Stimulated activated CD4-positive, alpha-beta T cell treated with anti-CD3 and anti-CD28 coated beads, Interleukin-1b, Interleukin-23, amount 100 ng/mL, for 48 hours (primary cell): ENCODE measurements around the gene FLT3.
"Not testable (repeated sequence)": the region's sequence is repeated elsewhere in the genome, so short reads cannot be mapped to it uniquely, and the experiment has no call there.

Experiments used
- DNase-seq: peaks from one replicate; pipeline ENCODE4 v3.0.0-alpha.2; 2020

The FLT3 gene

DNA sequence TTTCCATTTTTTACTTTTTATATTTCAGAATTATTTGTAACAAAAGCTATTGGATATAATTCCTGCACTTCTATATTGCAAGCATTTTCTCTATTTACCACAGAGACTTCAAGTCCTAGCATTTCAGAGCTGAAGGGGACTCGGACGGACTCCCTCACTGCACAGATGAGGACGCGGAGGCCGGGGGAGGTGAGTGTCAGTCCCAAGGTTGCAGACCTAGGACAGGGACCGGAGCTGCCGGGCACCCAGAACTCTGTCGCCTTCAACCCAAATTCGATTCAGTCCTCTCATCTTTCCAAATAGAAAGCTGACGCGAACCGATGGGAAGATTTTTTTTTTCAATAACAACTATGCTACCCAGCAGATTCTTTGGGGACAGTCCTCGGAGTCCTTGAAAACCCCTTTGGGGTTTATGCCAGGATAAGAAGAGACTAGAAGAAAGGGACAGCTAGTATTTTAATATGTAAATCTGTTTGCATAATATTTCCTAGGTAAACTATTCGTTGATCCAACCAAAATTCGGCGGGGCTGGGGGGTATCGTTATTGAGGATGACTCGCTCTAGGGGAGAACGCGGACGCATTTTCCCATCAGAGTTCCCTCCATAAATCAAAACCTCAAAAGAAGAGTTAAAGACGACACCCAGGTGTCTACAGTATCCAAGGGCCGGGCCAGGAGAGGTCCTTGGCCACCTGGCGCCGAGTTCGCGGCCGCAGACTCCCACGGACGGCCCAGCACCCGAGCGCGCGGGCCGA is 803 bp downstream of the FLT3 start:
- DNase-seq, result no peak

DNA sequence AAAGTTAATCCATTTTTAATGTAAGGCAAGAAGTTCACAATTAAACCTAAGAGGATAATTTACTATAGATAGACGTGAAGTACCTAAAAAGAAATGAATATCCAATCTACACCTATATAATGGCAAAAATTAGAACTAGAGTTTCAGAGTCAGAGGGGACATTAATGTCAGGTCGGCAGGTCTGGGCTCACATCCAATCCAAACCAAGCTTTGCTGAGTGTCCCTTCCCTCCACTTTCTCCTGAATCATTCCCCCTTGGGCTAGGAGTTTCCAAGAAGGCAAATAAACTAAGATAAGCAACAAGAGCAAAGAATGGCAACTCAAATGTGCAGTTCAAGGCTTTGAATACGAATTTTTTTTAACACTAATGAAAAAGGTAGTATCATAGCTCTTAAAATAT is 2.9 kb downstream of the FLT3 start:
- no peak for DNase-seq

DNA sequence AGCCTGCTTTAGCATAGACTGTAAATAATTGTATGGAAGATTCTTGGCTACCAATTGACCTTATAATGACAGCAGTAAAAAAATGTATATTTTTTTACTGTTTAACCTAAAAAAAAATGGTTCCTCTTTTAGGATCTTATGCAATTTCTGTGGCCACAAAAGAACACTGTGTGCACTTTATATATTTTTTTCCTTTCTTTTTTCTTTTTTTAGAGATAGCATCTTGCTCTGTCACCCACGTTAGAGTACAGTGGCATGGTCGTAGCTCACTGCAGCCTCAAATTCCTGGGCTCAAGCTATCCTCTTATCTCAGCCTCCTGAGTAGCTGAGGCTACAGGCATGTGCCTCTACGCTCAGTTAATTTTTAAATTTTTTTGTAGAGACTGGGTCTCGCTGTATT is 6.1 kb downstream of the FLT3 start:
- no peak for DNase-seq

DNA sequence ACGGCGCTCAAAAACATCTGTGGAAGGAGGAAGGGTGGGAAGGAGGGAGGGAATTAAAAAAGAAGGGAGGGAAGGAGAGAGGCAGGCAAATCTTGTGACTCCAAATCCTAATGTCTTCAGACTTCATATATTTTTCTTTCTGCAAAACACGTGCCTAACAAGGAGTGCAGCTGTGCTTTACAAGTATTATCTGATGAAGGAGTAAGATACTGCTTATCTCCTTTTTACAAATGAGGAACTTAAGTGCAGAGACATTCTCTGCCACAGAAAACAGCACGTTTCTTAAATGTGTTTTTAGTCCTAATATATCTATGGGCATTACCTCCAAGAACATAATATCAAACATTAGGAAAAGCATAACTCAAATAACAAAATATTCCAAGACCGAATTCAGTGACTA is 6.5 kb downstream of the FLT3 start:
- no peak for DNase-seq

DNA sequence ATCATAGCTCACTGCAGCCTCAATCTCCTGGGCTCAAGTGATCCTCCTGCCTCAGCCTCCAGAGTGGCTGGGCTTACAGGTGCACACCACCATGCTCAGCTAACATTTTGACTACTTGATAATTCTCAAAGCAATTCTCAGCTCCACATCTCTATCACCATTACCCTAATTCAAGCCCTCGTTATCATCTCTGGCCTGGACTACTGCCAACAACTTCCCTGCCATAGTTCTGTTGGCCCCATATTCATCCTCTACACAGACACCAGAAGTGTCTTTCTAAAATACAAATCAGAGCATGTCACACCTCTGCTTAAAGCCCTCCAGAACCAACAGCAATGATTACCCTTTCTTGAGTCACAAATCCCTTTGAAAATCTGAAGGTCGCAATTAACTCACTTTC is 7.9 kb downstream of the FLT3 start:
- DNase-seq, result no peak

DNA sequence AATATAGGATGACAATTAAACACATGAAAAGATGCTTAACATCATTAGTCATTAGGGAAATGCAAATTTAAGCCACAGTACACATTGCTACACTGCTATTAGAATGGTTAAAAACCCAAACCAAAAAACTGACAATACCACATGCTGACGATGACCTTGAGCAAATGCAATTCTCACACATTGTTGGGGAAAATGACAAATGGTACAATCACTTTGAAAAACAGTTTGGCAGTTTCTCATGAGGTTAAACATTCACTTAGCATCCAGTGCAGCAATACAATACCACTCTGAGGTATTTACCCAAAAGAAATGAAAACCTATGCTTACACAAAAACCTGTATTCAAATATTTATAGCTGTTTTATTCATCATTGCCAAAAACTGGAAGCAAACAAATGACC is 11.3 kb downstream of the FLT3 start:
- DNase-seq, result no peak

DNA sequence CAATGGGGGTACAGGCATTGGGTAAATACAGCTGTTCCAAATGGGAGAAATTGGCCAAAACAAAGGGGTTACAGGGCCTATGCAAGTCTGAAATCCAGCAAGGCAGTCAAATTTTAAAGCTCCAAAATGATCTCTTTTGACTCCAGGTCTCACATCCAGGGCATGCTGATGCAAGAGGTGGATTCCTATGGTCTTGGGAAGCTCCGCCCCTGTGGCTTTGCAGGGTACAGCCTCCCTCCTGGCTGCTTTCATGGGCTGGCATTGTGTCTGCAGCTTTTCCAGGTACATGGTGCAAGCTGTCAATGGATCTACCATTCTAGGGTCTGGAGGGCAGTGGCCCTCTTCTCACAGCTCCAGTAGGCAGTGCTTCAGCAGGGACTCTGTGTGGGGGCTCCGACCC is 22.6 kb downstream of the FLT3 start:
- not testable (repeated sequence) for DNase-seq

DNA sequence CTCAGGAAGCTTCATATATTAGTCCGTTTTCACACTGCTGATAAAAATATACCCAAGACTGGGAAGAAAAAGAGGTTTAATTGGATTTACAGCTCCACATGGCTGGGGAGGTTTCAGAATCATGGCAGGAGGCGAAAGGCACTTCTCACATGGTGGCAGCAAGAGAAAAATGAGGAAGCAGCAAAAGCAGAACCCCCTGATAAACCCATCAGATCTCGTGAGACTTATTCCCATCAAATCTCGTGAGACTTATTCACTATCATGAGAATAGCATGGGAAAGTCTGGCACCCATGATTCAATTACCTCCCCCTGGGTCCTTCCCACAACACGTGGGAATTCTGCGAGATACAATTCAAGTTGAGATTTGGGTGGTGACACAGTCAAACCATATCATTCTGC is 23.1 kb downstream of the FLT3 start:
- DNase-seq, result no peak

DNA sequence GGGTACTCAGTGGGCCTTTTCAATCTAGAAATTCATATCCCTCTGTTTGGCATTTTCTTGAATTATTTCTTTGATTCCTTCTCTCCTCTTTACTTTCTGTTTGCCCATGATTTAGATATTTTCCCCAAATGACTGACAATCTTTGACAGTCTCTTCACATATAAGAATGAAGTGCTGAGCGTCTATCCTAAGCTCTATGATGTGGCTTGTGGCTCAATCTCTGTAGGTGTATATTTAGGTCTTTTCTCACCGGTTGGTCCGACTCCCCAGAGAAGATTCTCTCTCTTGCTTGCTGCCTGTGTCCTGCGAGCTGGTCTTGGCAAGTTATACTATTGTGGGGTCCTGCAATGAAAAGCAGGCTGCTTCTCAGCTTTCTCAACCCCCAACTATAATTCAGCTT is 29.0 kb downstream of the FLT3 start:
- no peak for DNase-seq

DNA sequence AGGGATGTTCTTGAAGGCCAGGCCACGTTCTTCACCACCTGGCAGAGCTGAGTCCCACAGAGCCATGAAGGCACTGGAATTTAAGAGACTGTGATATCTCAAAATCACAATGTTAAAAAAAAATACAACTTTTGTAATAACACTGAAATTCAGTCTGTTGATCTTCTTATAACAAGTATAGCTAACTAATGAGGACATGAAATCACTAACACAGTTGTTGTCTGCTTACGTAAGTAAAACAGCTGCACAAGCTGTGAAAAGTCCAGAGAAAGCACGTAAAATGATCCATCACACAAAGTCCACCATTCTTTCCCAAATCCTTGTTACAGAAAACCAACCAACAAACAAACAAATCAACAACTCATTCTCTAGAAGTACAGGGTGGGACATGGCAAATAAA is 32.9 kb downstream of the FLT3 start:
- no peak for DNase-seq

DNA sequence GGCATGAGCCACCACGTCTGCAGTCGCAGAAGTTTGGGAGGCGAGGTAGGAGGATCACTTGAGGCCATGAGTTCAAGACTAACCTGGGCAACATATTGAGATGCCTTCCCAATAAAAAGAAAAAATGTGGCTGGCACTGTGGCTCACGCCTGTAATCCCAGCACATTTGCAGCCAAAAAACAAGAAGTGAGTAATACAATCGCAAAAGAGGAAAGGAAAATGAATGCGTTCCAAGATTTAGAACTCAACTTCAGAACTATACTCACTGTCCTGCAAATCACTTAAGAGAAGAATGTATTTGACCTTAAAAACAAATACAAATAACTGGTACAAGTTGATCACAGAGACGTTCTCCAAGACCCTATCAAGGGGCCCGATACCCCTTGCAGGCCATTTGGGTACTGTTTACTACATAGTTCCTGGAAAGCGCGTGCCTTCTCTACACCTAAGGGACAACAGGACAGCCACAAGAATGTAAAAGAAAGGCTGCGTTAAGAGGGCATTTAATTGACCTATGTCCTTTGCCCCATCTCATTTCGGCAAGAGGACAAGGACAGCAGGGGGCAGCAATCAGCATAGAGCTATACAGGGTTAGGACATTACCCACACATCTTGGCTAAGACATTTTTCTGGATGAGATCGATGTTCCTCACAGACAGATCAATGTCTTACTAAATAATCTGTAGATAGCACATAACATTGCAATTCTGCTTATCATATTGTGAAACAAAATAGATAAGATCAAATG is 41.3 kb downstream of the FLT3 start:
- peak; percentile 37 for DNase-seq

DNA sequence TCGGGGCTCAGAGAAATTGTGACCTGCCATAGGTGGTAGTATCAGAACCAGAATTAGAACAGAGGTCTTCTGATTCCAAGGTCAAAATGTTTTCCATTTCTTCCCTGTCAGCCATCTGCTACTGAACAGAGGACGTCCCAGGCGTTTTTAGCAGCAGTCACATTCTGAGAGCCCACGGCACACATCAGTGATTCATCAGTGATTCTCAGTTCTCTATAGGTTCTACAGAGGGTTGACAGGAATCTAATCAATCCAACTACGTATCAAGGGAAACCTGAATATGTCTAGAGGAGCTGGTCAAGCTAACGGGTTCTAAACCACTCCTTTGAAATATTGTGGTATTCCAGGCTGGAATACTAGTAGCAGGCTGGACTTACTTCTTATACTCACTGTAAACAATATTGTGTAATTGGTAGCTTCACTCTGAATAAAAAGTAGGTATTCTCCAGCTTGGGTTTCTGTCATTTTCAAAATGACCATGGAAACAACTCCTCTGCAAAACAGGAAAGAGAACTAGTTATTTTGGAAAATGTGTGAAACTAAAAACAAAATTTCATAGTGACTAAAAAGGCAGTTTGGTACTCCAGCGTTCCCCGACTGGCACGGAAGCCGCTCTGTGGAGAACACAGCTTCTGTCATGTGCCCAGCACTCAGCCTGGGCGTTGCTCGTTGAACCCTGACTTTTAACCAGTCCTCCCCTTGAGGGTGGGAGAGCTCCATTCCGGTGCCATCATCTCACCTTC is 43.2 kb downstream of the FLT3 start:
- no peak for DNase-seq

DNA sequence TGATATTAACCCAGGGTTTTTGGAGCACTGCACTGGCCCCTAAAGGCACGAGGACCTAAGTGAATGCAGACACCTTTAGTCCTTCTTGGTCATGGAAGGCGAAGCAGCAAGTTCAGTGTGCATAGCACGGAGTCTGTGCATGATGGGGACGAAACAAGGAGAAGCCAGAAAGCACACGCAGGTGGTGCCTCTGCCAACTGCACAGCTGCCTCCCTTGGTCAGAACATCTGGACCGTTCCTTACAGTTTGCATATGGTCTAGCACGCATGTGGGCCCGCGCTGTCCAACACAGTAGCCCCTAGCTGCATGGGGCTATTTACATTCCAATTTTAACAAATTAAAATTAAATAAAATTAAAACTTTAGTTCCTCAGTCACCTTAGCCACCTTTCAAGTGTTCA is 44.0 kb downstream of the FLT3 start:
- no peak for DNase-seq

DNA sequence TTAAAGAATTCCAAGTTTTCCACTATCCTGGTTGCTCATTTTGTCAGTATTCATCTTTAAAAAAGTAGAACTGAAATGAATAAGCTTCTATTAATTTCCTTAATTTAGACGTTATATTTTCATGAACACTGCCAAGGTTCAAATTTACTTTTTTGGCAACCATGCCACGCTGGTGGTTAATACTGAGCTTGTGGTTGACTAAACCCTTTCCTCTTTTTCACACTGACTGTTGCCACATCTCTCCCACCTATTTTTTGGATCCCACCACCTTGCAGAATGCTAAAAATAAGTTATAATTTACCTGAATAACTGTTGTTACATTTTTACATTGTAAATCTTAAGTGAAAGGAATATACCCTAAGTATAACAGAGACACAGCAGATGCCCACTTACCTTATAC is 45.0 kb downstream of the FLT3 start:
- DNase-seq, result no peak

DNA sequence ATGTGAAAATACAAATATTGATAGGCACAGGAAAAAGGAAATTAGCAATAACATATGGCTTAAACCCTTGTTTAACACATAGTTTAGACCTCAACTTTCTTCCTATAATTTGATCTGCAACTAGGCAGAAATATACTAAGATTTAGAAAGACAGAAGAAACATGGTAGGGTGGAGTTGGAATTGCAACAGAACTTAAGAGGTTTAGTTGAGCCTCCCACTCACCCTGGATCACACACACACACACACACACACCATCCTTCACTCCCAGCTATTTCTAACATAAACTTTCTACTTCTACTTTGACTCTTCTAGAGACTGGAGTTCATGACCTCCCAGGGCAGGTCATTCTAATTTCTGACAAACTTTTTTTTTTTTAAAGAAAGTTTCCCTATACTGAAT is 47.4 kb downstream of the FLT3 start:
- no peak for DNase-seq

DNA sequence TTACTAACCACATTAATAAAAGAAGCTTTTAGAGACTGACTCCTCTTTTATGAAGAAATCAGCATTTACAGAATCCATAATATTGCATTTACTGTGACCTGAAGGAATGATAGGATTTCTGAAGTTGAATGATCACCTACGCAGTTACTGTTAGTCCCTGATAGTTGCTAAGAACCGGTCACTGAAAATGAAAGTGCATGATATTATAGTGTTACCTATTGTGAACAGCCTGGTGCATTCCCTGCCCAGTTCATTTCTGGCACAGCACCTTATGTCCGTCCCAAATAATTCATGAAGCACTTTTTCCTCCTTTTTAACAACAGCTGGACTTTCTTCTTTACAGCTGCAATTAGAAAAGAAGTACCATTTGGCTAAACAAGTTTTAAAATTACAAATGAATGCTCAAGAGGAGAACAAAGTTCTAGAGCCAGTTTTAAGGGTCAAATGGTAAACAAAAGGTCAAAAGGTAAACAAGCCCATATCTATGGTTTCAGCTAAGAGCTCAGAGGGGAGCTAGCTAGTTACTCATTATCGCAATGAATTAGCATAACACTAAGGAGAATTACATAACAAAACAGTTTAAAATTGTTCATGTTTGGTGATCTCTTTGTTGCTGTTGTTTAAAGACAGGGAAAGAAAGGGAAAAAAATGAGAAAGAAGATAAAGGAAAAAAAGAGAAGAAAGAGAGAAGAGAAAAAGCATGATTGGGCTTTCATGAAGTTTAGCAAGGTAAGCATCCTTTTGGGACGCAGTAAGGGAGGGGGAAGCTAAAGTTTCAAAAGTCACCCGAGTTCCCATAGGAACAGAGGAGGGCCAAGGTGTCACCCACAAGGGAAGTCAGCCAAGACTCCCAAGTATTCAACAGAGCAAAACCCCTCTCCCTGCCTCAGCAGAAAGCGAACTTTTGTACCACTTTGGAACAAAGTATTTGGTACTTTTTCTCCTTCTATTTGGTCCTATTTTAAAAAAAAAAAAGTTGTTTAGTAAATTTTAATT is 50.2 kb downstream of the FLT3 start:
- no peak for DNase-seq

DNA sequence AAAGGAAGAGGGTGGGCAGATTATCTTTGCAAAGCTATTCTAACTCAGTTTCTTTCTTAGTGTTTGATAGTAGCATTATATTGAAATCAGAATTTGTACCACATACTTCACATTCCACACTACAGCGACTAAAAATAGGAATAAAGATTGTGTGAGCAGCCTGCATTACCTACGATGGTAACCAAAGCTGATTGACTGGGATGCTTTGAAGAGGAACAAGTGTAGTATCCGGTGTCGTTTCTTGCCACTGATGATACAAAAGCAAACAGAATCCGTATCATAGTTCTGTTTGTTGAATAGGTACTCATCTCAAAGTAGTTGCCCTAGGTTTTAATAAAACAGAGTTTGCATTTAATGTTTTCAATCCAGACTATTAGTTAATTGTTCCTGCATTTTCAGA is 51.2 kb downstream of the FLT3 start:
- no peak for DNase-seq

DNA sequence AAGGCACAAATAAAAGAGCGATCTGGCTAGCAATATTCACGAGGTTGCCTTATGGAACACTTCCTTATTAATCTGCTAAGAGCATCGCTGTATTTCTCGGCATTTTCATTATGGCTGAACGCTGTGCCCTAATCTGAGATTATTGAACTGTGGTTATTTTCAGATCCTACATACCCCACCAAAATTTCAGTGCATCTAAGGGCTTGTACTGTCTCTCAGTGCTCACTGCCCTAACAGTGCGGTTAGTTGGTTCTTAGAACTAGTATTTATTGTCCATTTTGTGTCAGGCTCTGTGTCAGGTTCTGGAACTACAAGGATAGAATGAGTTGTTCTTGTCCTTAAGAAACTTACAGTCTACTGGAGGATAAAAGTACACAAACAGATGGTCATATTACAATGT is 51.6 kb downstream of the FLT3 start:
- no peak for DNase-seq

DNA sequence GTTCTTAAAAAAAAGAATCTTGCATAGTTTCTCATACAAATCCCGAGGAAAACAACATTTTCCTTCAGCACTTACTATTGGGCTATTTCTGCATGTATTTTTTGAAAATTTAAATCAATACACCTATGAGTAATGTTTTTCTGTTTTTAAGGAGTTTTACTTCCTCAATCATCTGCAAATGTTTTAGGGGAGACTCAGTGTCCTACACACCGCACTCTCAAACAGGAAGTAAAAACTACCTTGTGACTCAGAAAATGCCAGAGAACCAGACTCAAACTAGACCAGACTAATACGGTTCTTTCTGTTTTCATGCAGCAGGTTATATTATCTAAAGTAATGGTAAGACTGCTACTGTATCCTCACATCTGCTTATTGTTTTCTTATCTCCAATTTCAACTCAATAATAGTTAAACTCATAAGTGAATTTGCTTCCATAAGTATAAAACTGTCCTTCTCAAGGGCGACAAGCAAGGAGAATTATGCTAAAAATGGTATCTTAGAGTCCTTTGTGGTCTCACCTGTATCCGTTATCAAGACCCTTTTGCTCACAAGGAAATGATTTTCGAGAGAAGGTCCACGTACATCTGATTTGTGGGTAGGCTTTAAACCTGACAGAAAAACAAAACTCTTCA is 52.5 kb downstream of the FLT3 start:
- no peak for DNase-seq

DNA sequence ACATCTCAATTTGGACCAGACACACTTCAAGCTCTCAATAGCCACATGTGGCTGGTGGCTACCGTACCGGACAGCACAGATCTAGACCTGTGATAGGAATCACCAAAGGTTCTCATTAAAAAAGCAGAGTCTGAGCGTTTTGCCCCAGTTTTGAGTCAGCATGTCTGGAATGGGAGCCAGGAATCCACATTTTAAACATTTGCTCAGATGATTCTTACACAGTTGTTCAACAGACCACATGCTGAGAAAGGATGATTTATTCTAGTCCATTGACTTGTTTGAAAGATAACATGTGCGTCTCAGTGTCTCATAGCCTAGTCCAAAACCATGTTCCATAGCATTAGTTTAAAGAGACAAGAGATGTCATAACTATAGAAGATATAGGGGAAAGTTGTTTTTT is 53.4 kb downstream of the FLT3 start:
- no peak for DNase-seq

DNA sequence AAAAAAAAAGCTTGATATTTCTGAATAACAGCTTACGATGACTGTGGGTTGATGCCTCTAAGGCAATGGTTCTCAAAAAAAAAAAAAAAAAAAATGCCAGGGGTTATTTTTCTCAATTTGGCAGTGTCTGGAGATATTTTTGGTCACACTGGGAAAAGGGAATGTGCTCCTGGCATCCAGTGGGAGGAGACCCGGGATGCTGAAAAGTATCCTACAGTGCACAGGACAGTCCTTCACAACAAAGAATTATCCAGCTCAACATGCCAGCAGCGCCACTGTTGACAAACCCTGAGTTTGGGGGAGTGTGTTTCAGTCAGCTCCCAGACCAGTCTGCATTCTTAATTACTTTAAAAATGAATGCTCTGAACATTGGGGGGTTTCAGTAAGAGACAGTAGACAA is 54.5 kb downstream of the FLT3 start:
- no peak for DNase-seq

DNA sequence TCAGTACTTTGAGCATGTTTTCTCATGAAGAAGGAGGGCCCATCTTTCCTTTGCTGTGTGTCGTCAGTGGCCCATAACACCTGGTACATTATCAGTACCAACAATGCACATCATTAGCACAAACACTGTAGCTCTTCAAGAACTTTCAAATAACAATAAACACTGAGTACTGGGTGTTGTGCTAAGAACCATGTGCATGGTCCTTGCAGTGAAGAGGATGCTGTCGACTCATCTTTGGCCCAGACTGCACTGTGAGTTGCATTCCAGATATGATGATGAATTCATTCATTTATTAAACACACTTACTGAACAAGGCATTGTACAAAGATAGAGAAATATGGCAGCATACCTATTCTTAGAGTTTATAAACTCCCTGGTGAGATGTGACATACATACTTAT is 55.8 kb downstream of the FLT3 start:
- no peak for DNase-seq
